Endothelial cell (in vitro differentiated cells): ENCODE results near the gene ADD1. TPM values are rescaled to one million over a fixed set of nuclear protein-coding genes. Genes with fewer than 3 reads are reported as not detected.

Source experiments
- DNase-seq: peaks from one replicate; pipeline ENCODE4 v3.0.0; 2021; ENCODE audit warnings: low spot score
- H3K27ac Mint-ChIP-seq: one replicate; pipeline ENCODE4 v1.8.0; 2021; ENCODE audit warnings: mixed read lengths, inconsistent platforms; ENCODE audit not compliant: unreplicated experiment
- H3K27me3 Mint-ChIP-seq: one replicate; pipeline ENCODE4 v1.8.0; 2021; ENCODE audit warnings: mild to moderate bottlenecking, moderate library complexity, mixed read lengths, inconsistent platforms; ENCODE audit not compliant: unreplicated experiment
- H3K36me3 Mint-ChIP-seq: one replicate; pipeline ENCODE4 v1.8.0; 2021; ENCODE audit warnings: mild to moderate bottlenecking, low read depth, mixed read lengths, inconsistent platforms; ENCODE audit not compliant: unreplicated experiment
- H3K4me1 Mint-ChIP-seq: one replicate; pipeline ENCODE4 v1.8.0; 2021; ENCODE audit warnings: mild to moderate bottlenecking, mixed read lengths, inconsistent platforms; ENCODE audit not compliant: unreplicated experiment
- H3K4me3 Mint-ChIP-seq: one replicate; pipeline ENCODE4 v1.8.0; 2021; ENCODE audit warnings: mild to moderate bottlenecking, mixed read lengths, inconsistent platforms; ENCODE audit not compliant: unreplicated experiment
- H3K9me3 Mint-ChIP-seq: one replicate; pipeline ENCODE4 v1.8.0; 2021; ENCODE audit warnings: mixed read lengths, inconsistent platforms; ENCODE audit not compliant: unreplicated experiment
- total RNA-seq: library from RNA; stranded (reverse); fragmentation: NEBNext Ultra II Directional; extraction: Animal tissue kit (Norgen Biotek cat#: 25700); gene quantifications from one replicate; pipeline ENCODE4 v1.2.1, GENCODE V29; 2021; ENCODE audit not compliant: unreplicated experiment
- TF ChIP-seq, protein P1 (sequence below): fragments of 200-600 bp; sonication (generic); IDR thresholded peaks from one replicate; pipeline ENCODE4 v1.5.0; 2021; ENCODE audit warnings: antibody characterized with exemption; ENCODE audit not compliant: unreplicated experiment

The ADD1 gene
- total RNA-seq, 1 donor from 2014 or later, result 337 TPM

DNA sequence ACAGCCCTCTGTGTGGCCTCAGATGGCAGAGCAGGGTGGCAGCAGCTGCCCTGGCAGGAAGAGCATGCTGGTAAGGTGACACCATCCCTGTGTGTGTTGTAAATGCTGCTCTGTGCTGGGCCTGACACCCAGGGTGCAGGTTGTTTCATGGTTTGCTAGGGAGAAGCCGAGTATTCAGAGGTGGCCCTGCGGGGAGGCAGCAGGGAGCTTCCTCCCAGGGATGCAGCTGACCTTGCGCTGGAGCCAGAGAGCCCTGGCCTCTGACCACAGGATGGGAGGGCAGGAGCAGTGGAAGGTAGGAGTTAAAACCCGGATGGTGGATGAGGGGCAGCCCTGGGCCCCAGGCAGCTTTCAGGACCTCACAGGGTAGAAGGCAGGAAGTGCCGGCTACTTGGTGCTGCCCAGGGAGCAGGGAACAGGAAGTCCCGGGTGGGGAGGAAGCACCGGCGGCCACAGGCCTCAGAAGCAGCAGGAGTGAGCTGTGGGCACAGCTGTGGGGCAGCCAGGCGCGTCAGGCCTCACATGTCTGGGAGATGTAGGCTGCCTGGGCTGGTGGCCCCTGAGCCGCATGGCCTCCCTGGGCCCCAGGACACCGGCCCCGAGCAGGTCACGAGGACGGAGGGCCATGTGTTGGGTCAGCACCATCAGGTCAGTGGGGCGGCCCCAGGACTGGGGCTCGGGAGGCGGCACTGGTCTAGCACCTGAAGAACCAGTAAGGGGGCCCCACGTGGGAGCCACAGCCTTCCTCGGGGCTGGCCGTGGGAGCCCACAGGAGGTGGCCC, 31.6 kb upstream of the ADD1 start:
- Mint-ChIP-seq H3K27me3 (peaks cover 18% of the 10 kb centered on the region), H3K36me3 (peaks cover 21% of the 10 kb centered on the region), H3K4me3 (peak overlapping the region; percentile 90), H3K4me1 (peaks cover 53% of the 10 kb centered on the region), H3K9me3 (no peaks in the 10 kb centered on the region), H3K27ac (peak overlapping the region; percentile 93)
- peak; percentile 71 for DNase-seq
- TF ChIP-seq, protein P1, sequence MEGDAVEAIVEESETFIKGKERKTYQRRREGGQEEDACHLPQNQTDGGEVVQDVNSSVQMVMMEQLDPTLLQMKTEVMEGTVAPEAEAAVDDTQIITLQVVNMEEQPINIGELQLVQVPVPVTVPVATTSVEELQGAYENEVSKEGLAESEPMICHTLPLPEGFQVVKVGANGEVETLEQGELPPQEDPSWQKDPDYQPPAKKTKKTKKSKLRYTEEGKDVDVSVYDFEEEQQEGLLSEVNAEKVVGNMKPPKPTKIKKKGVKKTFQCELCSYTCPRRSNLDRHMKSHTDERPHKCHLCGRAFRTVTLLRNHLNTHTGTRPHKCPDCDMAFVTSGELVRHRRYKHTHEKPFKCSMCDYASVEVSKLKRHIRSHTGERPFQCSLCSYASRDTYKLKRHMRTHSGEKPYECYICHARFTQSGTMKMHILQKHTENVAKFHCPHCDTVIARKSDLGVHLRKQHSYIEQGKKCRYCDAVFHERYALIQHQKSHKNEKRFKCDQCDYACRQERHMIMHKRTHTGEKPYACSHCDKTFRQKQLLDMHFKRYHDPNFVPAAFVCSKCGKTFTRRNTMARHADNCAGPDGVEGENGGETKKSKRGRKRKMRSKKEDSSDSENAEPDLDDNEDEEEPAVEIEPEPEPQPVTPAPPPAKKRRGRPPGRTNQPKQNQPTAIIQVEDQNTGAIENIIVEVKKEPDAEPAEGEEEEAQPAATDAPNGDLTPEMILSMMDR, result no peak

DNA sequence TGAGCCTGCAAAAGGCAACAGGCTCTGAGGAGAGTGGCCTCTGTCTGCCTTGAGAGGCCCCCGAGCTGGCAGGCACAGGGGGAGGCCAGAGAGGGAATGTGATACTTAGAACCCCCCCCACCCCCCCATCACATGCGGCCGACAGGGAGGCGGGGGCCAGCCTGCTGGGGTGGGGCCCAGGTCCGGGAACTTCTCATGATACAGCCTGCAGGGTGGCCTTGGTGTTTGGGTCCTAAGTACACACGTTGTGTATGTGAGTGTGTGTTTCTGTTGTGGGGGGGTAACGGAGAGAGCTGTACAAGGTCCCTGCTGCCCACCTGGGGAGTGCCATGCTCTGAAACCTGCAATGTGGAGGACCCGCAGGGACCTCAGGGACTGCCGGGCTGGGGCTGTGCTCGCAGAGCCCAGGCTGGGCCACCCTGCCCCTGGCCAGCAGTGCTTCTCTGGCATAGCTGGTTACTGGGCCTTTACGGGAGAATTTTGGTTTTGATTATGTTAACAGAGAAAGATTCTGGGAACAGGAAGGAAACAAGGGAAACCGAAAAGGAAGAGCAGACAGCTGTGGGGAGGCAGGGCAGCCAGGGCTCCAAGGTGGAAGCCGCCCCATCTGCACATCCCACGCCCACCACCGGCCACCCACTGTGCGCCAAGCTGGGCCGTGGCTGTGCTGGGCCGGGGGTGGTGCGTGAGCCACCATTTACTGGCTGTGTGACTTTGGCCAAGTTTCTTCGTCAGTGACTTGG, 30.9 kb upstream of the ADD1 start:
- no peaks in the 10 kb centered on the region for H3K9me3 Mint-ChIP-seq
- DNase-seq, result no peak
- H3K27me3 Mint-ChIP-seq, result peaks cover 12% of the 10 kb centered on the region
- H3K4me3 Mint-ChIP-seq, result peak overlapping the region; percentile 90
- peaks cover 21% of the 10 kb centered on the region for H3K36me3 Mint-ChIP-seq
- peak overlapping the region; percentile 65 for H3K27ac Mint-ChIP-seq
- TF ChIP-seq, protein P1, result no peak
- H3K4me1 Mint-ChIP-seq, result peaks cover 58% of the 10 kb centered on the region

DNA sequence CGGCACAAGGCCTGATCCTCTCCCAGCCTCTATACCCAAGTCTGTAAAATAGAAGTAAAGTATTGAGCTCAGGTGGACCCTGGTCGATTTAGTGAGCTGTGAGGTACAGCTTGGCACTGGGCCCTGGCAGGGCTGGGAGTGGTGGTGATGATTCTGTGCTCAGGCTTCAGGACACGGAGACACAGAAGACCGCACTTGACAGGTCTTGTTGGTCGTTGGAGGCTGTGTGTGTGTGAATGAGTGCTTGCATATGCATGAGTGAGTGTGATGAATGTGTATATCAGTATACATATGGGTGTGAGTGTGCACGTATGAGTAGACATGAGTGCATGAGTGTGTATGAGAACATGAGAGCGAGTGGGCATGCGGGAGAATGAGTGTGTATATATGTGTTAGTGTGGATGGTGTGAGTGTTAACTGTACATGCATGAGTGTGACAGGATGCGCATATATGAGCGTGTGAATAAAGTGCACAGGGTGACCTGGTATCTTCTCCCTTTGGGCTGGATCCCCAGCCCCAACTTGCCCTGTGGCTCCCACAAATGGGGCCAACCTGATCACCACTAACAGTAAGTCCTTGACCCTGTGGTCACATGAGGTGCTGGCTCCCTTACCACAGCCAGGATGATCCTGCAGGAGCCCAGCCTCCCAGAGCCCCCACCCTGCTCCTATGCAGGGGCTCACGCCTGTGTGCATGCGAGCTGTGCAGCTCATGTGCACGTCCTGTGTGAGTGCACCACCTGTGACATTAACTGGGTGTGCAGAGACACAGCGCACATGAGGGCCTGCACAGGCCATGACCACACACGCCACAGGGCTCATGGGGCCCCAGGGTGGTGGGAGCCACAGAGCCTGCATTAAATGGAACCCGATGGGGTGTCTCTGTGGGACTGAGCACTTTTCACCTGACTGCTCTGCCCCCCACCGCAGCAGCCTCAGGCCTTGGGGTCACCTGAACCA, 29.9 kb upstream of the ADD1 start:
- Mint-ChIP-seq H3K4me3 (peak overlapping the region; percentile 90), H3K9me3 (no peaks in the 10 kb centered on the region), H3K27ac (peak overlapping the region; percentile 65), H3K36me3 (peaks cover 21% of the 10 kb centered on the region), H3K27me3 (peaks cover 12% of the 10 kb centered on the region), H3K4me1 (peaks cover 58% of the 10 kb centered on the region)
- DNase-seq, result no peak
- TF ChIP-seq, protein P1, result no peak

DNA sequence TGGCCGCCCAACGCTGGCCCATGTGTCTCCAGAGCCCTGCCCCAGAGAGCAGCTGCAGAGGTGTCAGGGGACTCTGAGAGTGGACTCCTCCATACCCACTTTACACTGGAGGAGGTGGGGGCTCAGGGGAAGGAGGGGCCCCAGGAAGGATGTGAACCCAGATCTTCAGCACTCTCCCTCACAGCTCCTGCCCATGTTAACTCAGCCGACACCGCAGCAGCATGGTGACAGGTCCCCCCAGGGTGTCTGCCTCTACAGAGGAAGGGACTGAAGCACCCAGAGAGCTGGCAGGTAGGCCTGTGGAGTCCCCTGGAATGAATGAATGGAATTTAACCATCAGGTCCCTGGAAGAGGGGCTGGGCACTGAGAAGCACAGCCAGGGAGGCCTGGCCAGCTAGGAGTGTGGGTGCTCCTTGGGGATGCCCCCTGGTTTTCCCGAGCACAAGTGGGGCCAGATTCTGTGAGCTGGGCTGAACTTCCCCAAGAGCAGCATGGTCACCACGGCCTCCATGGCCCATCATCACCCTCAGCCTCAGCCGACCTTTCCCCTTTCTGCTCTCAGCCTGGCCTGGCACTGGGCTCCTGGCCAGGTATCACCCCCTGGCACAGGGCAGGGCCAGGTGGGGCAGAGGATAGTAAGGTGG, 28.9 kb upstream of the ADD1 start:
- Mint-ChIP-seq H3K27me3 (peaks cover 15% of the 10 kb centered on the region), H3K36me3 (peaks cover 26% of the 10 kb centered on the region), H3K4me1 (peaks cover 63% of the 10 kb centered on the region), H3K27ac (no peak overlapping the region), H3K4me3 (no peak overlapping the region), H3K9me3 (no peaks in the 10 kb centered on the region)
- no peak for DNase-seq
- TF ChIP-seq, protein P1, result no peak
